Smooth muscle cell (in vitro differentiated cells): ENCODE results near the gene VEGFA. TPM values are rescaled to one million over a fixed set of nuclear protein-coding genes. Genes with fewer than 3 reads are reported as not detected.
A peak's percentile ranks its signal among the peaks of the same experiment; 100 is the strongest.

Source experiments
- DNase-seq: peaks from one replicate; lab custom pipeline; 2025; ENCODE audit not compliant: unreplicated experiment; lab: John Stamatoyannopoulos, UW
- H2AFZ ChIP-seq: fragments of 200-600 bp; sonication (generic); 2 replicates; pipeline ENCODE4 v1.6.0; 2016; ENCODE audit warnings: antibody characterized with exemption, low read depth, mild to moderate bottlenecking
- H3F3A ChIP-seq: fragments of 200-600 bp; sonication (generic); 2 replicates; pipeline ENCODE4 v1.6.0; 2017; ENCODE audit warnings: antibody characterized with exemption, low read depth
- H3K27ac ChIP-seq: fragments of 200-600 bp; sonication (generic); 2 replicates; pipeline ENCODE4 v1.5.1; 2016; ENCODE audit warnings: low read depth, mild to moderate bottlenecking
- H3K27me3 ChIP-seq: fragments of 200-600 bp; sonication (generic); 2 replicates; pipeline ENCODE4 v1.6.1; 2016; ENCODE audit warnings: low read depth, mild to moderate bottlenecking
- H3K36me3 ChIP-seq: fragments of 200-600 bp; sonication (generic); 2 replicates; pipeline ENCODE4 v1.5.1; 2016; ENCODE audit warnings: low read depth
- H3K4me1 ChIP-seq: fragments of 200-600 bp; sonication (generic); 2 replicates; pipeline ENCODE4 v1.5.1; 2016; ENCODE audit warnings: low read depth
- H3K4me2 ChIP-seq: fragments of 200-600 bp; sonication (generic); 2 replicates; pipeline ENCODE4 v1.6.0; 2016; ENCODE audit warnings: mild to moderate bottlenecking
- H3K4me3 ChIP-seq: fragments of 200-600 bp; sonication (generic); 2 replicates; pipeline ENCODE4 v1.5.1; 2016; ENCODE audit warnings: mild to moderate bottlenecking
- H3K79me2 ChIP-seq: fragments of 200-600 bp; sonication (generic); 2 replicates; pipeline ENCODE4 v1.6.0; 2016; ENCODE audit warnings: low read depth, mild to moderate bottlenecking
- H3K9ac ChIP-seq: fragments of 200-600 bp; sonication (generic); 2 replicates; pipeline ENCODE4 v1.6.0; 2016; ENCODE audit warnings: low read depth
- H3K9me3 ChIP-seq: fragments of 200-600 bp; sonication (generic); replicated peaks from 2 replicates; pipeline ENCODE4 v1.5.1; 2016; ENCODE audit warnings: low read depth
- H4K20me1 ChIP-seq: fragments of 200-600 bp; sonication (generic); 2 replicates; pipeline ENCODE4 v1.6.0; 2016; ENCODE audit warnings: low read depth
- CTCF ChIP-seq: fragments of 200-600 bp; sonication (generic); IDR thresholded peaks from 2 replicates; pipeline ENCODE4 v1.5.1; 2017; ENCODE audit warnings: borderline replicate concordance, mild to moderate bottlenecking, antibody characterized with exemption; ENCODE audit not compliant: insufficient read depth, poor library complexity, severe bottlenecking
- WGBS: methylation state at CpG from one replicate; pipeline ENCODE4 v1.1.7; 2016; ENCODE audit warnings: low lambda C conversion rate; 5-methylcytosine and 5-hydroxymethylcytosine counted together
- polyA plus RNA-seq: library from polyadenylated mRNA; unstranded; fragments of >200 nt; fragmentation: Nextera tagmentation; extraction: Ambion mirVana; gene quantifications from 2 replicates; pipeline ENCODE4 v1.2.1, GENCODE V29; 2016
- total RNA-seq: library from RNA; depleted of rRNA; stranded (reverse); fragments of >200 nt; gene quantifications from 2 replicates; pipeline ENCODE4 v1.2.3, GENCODE V29; 2014

Gene VEGFA
- total and polyA plus RNA-seq, 2 experiments from 2014 or later: 116 to 136 TPM

- no peaks in the 10 kb centered on the region for H3K9me3 ChIP-seq
- no peaks in the 10 kb centered on the region for H3F3A ChIP-seq
- no peak overlapping the region for H2AFZ ChIP-seq
- peak overlapping the region; percentile 10 for H3K9ac ChIP-seq
- H3K27me3 ChIP-seq: no peaks in the 10 kb centered on the region
- H3K27ac ChIP-seq: no peak overlapping the region
- no peak overlapping the region for H3K4me3 ChIP-seq
- no peaks in the 10 kb centered on the region for H3K4me1 ChIP-seq
- H3K4me2 ChIP-seq: peak overlapping the region; percentile 2
- no peak for TF ChIP-seq CTCF
- WGBS: 76% methylated on average over 6 of the region's 6 CpGs
- DNase-seq: no peak
- H3K79me2 ChIP-seq: no peaks in the 10 kb centered on the region
- no peaks in the 10 kb centered on the region for H4K20me1 ChIP-seq
- no peaks in the 10 kb centered on the region for H3K36me3 ChIP-seq
These were observed 29.7 kb downstream of the VEGFA start for GRCh38 chr6:43799551-43800297.

- no peak for TF ChIP-seq CTCF
- Histone ChIP-seq H3F3A (no peaks in the 10 kb centered on the region), H3K79me2 (no peaks in the 10 kb centered on the region), H3K27ac (no peak overlapping the region), H3K4me3 (no peak overlapping the region), H3K4me1 (no peaks in the 10 kb centered on the region), H3K9me3 (no peaks in the 10 kb centered on the region), H3K4me2 (no peak overlapping the region), H2AFZ (no peak overlapping the region), H3K9ac (no peak overlapping the region), H3K27me3 (no peaks in the 10 kb centered on the region), H3K36me3 (no peaks in the 10 kb centered on the region), H4K20me1 (no peaks in the 10 kb centered on the region)
- DNase-seq: no peak
- WGBS: 72% methylated on average over 3 of the region's 3 CpGs
These were observed 30.2 kb downstream of the VEGFA start for GRCh38 chr6:43800298-43800623.

GRCh38 chr6:43800746-43801494 is 30.9 kb downstream of the VEGFA start:
- Histone ChIP-seq H3K4me3 (no peak overlapping the region), H3F3A (no peaks in the 10 kb centered on the region), H3K4me1 (no peaks in the 10 kb centered on the region), H3K27ac (no peak overlapping the region), H3K9ac (no peak overlapping the region), H2AFZ (no peak overlapping the region), H3K79me2 (no peaks in the 10 kb centered on the region), H3K4me2 (no peak overlapping the region), H3K27me3 (no peaks in the 10 kb centered on the region), H4K20me1 (no peaks in the 10 kb centered on the region), H3K36me3 (no peaks in the 10 kb centered on the region), H3K9me3 (no peaks in the 10 kb centered on the region)
- DNase-seq: no peak
- WGBS: 92% methylated on average over 10 of the region's 10 CpGs
- TF ChIP-seq CTCF: no peak
